Left renal pelvis (tissue), 4 donors: ENCODE data around the gene CPNE5. TPM values are rescaled to one million over a fixed set of nuclear protein-coding genes. Genes with fewer than 3 reads are reported as not detected.
"Not testable (repeated sequence)": the region's sequence is repeated elsewhere in the genome, so short reads cannot be mapped to it uniquely, and the experiment has no call there.

Experiments used
- DNase-seq, 4 donors: peaks; one replicate each; pipeline ENCODE4 v3.0.0-alpha.2; 2013; ENCODE audit warnings: low read depth in 4 of 4, low spot score in 3 of 4
- polyA plus RNA-seq, 4 donors: library from polyadenylated mRNA; unstranded; fragments of 120-200 nt; gene quantifications; one replicate each; pipeline ENCODE4 v1.2.1, GENCODE V29; 2013; ENCODE audit not compliant: insufficient read length in 4 of 4

Gene CPNE5
- polyA plus RNA-seq, 4 donors: 7.7 to 15.0 (median 11.8) TPM

DNA sequence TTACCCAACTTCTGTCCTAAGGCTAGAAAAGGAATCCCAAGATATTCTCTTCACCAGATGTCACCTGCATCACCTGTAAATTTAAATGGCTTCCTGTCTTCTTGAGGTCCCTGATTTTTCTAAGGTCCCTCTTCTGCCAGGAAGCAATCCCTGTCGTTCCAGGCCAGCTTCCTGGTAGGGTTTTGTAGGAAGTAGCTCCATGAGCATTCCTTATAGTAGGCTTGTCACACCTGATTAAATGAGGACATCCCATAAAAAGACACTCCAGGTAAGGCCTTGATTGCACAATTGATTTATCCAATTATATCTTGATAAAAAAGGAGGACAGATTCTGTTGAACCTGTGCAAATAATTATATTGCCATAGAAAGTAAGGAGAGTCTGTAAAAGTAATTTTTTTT is 132.9 kb downstream of the CPNE5 start:
- DNase-seq: no peak

DNA sequence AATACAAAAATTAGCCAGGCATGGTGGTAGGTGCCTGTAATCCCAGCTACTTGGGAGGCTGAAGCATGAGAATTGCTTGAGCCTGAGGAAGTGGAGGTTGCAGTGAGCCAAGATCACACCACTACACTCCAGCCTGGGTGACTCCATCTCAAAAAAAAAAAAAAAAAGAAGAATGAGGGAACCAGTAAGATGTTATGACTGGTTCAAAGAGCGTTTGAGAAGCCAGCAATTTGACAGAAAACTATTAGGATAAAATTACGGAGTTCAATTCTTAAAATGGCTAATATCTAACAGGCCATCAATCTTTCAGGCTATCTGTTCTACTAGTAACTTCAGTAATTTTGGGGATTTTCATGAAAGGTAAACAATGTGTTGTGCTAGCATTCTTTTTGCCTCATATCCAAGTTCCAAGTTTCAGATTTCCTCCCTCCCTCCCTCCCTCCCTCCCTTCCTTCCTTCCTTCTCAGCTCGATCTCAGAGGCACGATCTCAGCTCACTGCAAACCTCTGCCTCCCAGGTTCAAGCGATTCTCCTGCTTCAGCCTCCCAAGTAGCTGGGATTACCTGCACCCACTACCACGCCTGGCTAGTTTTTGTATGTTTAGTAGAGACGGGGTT is 134.2 kb downstream of the CPNE5 start:
- not testable (repeated sequence) for DNase-seq

DNA sequence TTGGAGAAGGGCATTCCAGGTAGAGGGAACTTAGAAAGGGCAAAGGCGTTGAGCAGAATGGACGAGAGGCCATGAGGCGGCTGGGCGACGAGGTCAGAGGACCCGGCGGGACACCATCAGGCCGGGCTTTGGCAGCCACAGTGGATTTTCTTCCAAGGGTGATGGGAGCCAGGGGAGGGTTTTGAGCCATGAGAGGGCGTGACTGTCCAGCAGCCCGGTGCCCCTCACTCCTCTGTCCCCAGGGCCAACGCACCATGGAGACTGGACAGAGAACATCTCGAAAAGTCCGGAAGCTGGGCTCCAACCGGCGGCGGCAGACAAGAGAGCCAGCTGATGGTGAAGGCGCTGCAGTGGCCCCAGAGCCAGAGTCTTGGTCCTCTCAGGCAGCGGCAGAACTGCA is 135.3 kb downstream of the CPNE5 start:
- DNase-seq: no peak

- no peak for DNase-seq
Measured at GRCh38 chr6:36703081-36703606, 136.1 kb downstream of the CPNE5 start.

DNA sequence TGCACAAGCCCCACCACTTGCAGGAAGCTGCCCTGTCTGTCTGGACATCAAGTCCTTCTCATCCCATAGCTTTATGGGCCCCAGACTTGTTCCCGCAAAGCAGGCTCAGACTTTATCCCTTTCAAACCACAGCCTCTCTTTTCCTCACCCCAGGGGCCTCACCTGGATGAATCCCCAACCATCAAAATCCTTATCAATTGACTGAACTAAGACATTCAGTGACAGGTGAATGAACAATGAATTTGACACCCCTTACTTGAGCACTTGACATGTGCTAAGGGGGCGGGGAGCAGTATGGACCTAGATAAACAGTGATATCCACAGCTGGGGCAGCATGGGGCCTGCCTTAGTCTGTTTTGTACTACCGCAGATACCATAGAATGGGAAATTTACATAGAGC is 136.6 kb downstream of the CPNE5 start:
- no peak for DNase-seq

DNA sequence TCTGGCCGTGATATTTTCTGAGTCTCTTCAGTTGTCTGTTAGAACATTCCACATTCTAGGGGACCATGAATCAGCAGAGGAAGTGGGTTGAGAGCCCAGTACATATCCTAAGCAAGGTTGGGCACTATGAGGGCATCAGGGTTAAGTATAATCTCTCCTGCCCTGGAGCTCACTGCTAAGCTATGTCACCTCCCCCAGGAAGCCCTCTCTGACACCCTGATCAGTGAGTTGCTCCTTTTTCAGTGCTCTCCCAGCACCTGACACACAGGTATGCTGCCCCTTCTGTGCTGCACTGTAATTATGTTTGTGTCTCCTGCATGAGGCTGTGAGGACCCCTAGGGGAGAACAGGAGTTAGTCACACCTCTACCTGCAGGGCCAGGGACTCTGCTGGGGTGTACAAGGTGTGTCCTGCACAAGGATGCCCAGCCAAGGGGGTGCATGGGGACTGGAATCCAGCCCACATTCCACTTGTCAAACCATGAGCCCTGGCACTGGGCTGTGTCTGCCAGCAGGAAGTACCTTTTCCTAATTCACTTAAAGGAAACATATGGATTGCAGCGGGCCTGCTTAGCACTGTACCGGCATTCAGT is 137.7 kb downstream of the CPNE5 start:
- DNase-seq: no peak

- no peak for DNase-seq
Measured at GRCh38 chr6:36700831-36701230, 138.4 kb downstream of the CPNE5 start.

DNA sequence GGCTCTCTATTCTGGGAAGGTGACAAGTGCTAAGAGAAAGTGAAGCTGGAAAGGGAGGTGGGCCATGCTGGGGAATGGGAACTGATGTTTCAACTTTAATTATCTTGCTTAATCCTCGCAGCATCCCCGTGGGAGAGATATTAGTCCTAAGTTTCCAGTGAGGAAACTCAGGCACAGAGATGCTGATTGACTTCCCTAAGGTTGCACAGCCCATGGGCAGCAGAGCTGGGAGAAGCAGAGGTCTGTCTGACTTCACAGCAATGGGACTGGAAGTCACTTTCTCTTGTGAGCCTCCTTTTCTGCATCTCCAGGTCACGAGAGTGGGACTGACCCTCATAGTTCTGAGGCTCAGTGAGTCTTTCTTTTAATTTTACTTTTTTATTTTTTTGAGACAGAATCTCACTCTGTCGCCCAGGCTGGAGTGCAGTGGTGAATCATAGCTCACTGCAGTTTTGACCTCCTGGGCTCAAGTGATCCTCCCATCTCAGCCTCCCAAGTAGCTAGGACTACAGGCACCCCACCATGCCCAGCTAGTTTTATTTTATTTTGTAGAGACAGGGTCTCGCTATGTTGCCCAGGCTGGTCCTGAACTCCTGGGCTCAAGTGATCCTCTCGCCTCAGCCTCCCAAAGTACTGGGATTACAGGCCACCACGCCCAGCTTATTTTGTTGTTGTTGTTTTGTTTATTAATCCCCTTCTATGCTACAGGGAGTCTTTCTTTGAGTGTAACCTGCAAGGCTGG is 139.0 kb downstream of the CPNE5 start:
- no peak for DNase-seq

DNA sequence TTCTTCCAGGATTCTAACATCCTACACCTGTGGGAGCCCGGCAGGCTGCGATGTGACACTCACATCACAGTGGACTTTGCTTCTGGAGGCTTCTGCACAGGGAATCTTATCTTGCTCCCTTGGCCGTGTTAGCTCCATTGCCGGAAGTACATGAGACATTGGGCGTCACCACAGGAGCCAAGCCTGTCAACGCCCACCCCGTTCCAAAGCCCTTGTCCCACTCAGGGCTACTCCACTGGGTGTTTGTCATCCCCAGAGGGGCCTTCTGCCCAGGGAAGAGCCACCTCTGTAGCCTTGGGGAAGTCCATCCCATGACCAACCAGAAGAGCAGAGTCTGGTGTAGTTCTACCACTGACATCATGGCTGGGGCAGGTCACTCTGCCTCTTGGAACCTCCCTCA is 139.9 kb downstream of the CPNE5 start:
- no peak for DNase-seq

- no peak for DNase-seq
Measured at GRCh38 chr6:36698871-36699271, 140.4 kb downstream of the CPNE5 start.

DNA sequence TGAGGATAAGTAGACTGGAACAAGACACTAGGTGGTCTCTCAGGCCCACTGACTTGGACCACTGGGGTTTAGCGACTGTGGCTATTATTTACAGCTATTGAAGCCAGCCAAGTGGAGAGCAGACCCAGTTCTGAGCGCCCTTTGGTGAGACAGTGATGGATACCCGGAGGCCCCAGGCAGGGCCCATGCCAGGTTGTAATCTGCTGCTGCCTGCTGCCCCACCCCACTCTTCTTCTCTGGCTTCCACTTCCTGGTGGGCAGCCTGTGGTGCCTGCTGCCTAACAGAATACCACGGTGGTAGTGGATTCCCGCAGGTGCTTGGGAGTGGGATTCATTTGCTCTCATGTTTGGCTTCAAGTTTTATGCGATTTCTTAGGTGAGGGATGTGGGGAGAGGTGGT is 141.0 kb downstream of the CPNE5 start:
- DNase-seq: no peak

GRCh38 chr6:36697481-36697903 is 141.8 kb downstream of the CPNE5 start, which contains the start of gene RAB44:
Gene RAB44 (plus strand): TSS chr6:36697826. CDS start chr6:36704236, 6,410 bp downstream.
- DNase-seq: no peak

DNA sequence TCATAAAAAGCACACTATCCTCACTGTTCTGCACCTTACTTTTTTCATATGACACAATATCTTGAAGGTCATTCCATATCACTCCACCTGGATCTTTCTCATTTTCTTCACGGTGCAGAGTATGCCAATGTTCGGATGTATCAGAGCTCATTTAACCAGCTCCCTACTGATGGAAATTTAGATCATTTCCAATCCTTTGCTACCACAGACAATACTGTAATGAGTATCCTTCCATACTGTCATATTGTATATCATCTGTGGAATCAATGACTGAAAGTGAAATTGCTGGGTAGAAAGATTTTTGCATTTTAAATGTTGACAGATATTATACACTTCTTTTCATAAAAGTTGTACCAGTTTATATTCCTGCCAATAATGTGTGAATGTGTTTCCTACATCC is 143.8 kb downstream of the CPNE5 start:
- DNase-seq: no peak

- no peak for DNase-seq
Measured at GRCh38 chr6:36694616-36695015, 144.6 kb downstream of the CPNE5 start.

GRCh38 chr6:36692861-36693702 is 146.2 kb downstream of the CPNE5 start:
- no peak for DNase-seq

GRCh38 chr6:36692220-36692619 is 147.0 kb downstream of the CPNE5 start:
- DNase-seq: no peak

DNA sequence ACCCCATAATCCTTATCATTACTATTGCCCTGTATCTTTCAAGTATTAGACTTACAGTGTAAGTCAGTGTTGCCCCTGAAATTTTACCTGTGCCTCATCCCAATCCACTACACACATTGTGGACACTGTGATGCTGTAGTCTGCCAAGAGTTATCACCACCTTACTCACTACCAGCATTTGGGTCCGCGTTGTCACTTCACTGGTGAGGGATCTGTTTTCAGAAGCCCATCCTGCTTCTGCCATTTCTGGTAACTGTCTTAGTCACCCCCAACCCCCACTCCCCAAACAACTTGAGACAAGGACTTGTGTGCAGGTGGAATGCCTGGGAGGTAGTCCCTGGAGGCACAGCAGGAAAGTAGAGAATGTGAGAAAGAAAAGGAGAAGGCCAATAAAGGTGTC is 147.6 kb downstream of the CPNE5 start:
- DNase-seq: no peak

- DNase-seq: no peak
Measured at GRCh38 chr6:36691011-36691410, 148.2 kb downstream of the CPNE5 start.
